ENCODE results near the gene RADIL. TPM values are rescaled to one million over a fixed set of nuclear protein-coding genes. Genes with fewer than 3 reads are reported as not detected.

Gene RADIL
- total RNA-seq, 1 experiment from 2014 or later = not detected

GRCh38 chr7:4769761-4770160 lies 113.8 kb downstream of the RADIL start:
- H3K27me3 Mint-ChIP-seq (ENCODE audit: insufficient read depth, unreplicated experiment) = no peaks in the 10 kb centered on the region
- no peaks in the 10 kb centered on the region for H3K9me3 Mint-ChIP-seq (ENCODE audit: unreplicated experiment)
- DNase-seq = no peak
- TF ChIP-seq, protein P1, sequence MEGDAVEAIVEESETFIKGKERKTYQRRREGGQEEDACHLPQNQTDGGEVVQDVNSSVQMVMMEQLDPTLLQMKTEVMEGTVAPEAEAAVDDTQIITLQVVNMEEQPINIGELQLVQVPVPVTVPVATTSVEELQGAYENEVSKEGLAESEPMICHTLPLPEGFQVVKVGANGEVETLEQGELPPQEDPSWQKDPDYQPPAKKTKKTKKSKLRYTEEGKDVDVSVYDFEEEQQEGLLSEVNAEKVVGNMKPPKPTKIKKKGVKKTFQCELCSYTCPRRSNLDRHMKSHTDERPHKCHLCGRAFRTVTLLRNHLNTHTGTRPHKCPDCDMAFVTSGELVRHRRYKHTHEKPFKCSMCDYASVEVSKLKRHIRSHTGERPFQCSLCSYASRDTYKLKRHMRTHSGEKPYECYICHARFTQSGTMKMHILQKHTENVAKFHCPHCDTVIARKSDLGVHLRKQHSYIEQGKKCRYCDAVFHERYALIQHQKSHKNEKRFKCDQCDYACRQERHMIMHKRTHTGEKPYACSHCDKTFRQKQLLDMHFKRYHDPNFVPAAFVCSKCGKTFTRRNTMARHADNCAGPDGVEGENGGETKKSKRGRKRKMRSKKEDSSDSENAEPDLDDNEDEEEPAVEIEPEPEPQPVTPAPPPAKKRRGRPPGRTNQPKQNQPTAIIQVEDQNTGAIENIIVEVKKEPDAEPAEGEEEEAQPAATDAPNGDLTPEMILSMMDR (IDR thresholded peaks at IDR 0.05; ENCODE audit: insufficient read depth in 1 of 2, low read depth in 1 of 2, low read length in 1 of 2, severe bottlenecking in 1 of 2, unreplicated experiment in 1 of 2) = no peak
- Histone ChIP-seq H3K4me3 (ENCODE audit: low read depth, low read length) (no peak overlapping the region), H3K4me1 (0 out of 2 replicates have a peak, but pooled peaks cover 11% of the 10 kb centered on the region), H3K9me3 (no peaks in the 10 kb centered on the region), H3K27me3 (replicated peaks; ENCODE audit: control insufficient read depth, insufficient read depth, low read length) (no peaks in the 10 kb centered on the region), H3K36me3 (ENCODE audit: control insufficient read depth, insufficient read depth, low read length) (no peaks in the 10 kb centered on the region; the same call in 1 of the 2 replicates)
- intact Hi-C loops (cut with micrococcal nuclease; ENCODE audit: unreplicated experiment) = no loop called here
- CTCF ChIA-PET = no interaction called here
- BruUV-seq (replicated peaks) = no TSS peak
- H3K27ac Mint-ChIP-seq (ENCODE audit: unreplicated experiment) = peak overlapping the region; percentile 39
- H3K4me1 Mint-ChIP-seq (ENCODE audit: low read depth, unreplicated experiment) = peaks cover 12% of the 10 kb centered on the region
- H3K36me3 Mint-ChIP-seq (ENCODE audit: insufficient read depth, unreplicated experiment) = peaks cover 29% of the 10 kb centered on the region
- no peak overlapping the region for H3K4me3 Mint-ChIP-seq (ENCODE audit: unreplicated experiment)
- POLR2A ChIA-PET = no interaction called here

- H3K9me3 Mint-ChIP-seq (ENCODE audit: unreplicated experiment) = no peaks in the 10 kb centered on the region
- H3K4me1 Mint-ChIP-seq (ENCODE audit: low read depth, unreplicated experiment) = peaks cover 4% of the 10 kb centered on the region
- BruUV-seq (replicated peaks) = no TSS peak
- Histone ChIP-seq H3K36me3 (ENCODE audit: control insufficient read depth, insufficient read depth, low read length) (no peaks in the 10 kb centered on the region; the same call in none of the 2 replicates), H3K9me3 (no peaks in the 10 kb centered on the region), H3K4me1 (0 out of 2 replicates have a peak, but pooled peaks cover 4% of the 10 kb centered on the region), H3K4me3 (ENCODE audit: low read depth, low read length) (no peak overlapping the region), H3K27me3 (replicated peaks; ENCODE audit: control insufficient read depth, insufficient read depth, low read length) (no peaks in the 10 kb centered on the region)
- CTCF ChIA-PET = no interaction called here
- POLR2A ChIA-PET = no interaction called here
- DNase-seq = no peak
- TF ChIP-seq, protein P1 (IDR thresholded peaks at IDR 0.05; ENCODE audit: insufficient read depth in 1 of 2, low read depth in 1 of 2, low read length in 1 of 2, severe bottlenecking in 1 of 2, unreplicated experiment in 1 of 2) = no peak
- peaks cover 27% of the 10 kb centered on the region for H3K36me3 Mint-ChIP-seq (ENCODE audit: insufficient read depth, unreplicated experiment)
- H3K27ac Mint-ChIP-seq (ENCODE audit: unreplicated experiment) = peak overlapping the region; percentile 39
- no peaks in the 10 kb centered on the region for H3K27me3 Mint-ChIP-seq (ENCODE audit: insufficient read depth, unreplicated experiment)
- no peak overlapping the region for H3K4me3 Mint-ChIP-seq (ENCODE audit: unreplicated experiment)
- intact Hi-C loops (cut with micrococcal nuclease; ENCODE audit: unreplicated experiment) = no loop called here
Observed at GRCh38 chr7:4768597-4769569, 114.6 kb downstream of the RADIL start.

GRCh38 chr7:4766666-4767519 lies 116.6 kb downstream of the RADIL start:
- no peaks in the 10 kb centered on the region for H3K4me1 ChIP-seq
- no peaks in the 10 kb centered on the region for H3K9me3 Mint-ChIP-seq (ENCODE audit: unreplicated experiment)
- no peaks in the 10 kb centered on the region for H3K27me3 ChIP-seq (replicated peaks; ENCODE audit: control insufficient read depth, insufficient read depth, low read length)
- no peaks in the 10 kb centered on the region for H3K4me1 Mint-ChIP-seq (ENCODE audit: low read depth, unreplicated experiment)
- no TSS peak for BruUV-seq (replicated peaks)
- no peaks in the 10 kb centered on the region; the same call in none of the 2 replicates for H3K36me3 ChIP-seq (ENCODE audit: control insufficient read depth, insufficient read depth, low read length)
- ChIA-PET CTCF (no interaction called here), POLR2A (no interaction called here)
- H3K27ac Mint-ChIP-seq (ENCODE audit: unreplicated experiment) = peak overlapping the region; percentile 67
- intact Hi-C loops (cut with micrococcal nuclease; ENCODE audit: unreplicated experiment) = no loop called here
- no peaks in the 10 kb centered on the region for H3K9me3 ChIP-seq
- DNase-seq = no peak
- no peaks in the 10 kb centered on the region for H3K27me3 Mint-ChIP-seq (ENCODE audit: insufficient read depth, unreplicated experiment)
- TF ChIP-seq, protein P1 (IDR thresholded peaks at IDR 0.05; ENCODE audit: insufficient read depth in 1 of 2, low read depth in 1 of 2, low read length in 1 of 2, severe bottlenecking in 1 of 2, unreplicated experiment in 1 of 2) = no peak
- H3K36me3 Mint-ChIP-seq (ENCODE audit: insufficient read depth, unreplicated experiment) = peaks cover 47% of the 10 kb centered on the region
- no peak overlapping the region for H3K4me3 ChIP-seq (ENCODE audit: low read depth, low read length)
- H3K4me3 Mint-ChIP-seq (ENCODE audit: unreplicated experiment) = no peak overlapping the region

All from Caco-2 (cell line).